B cell (primary cell): ENCODE measurements around the gene PAX2. TPM values are rescaled to one million over a fixed set of nuclear protein-coding genes. Genes with fewer than 3 reads are reported as not detected.

Source experiments
- ATAC-seq: fragments of 200-7000 bp; cut with Tn5 transposase; one replicate; pipeline ENCODE4 v1.10.0; 2021; ENCODE audit warnings: low read depth, mild to moderate bottlenecking, moderate number of reproducible peaks, moderate library complexity
- CTCF ChIA-PET: fragments of 350-600 bp; sonication (Branson Sonifier 250); formaldehyde crosslinking; loops from one replicate; lab custom pipeline; 2021; ENCODE audit warnings: antibody characterized with exemption, inconsistent platforms; lab: Charles Lee
- POLR2A ChIA-PET: fragments of 350-600 bp; sonication (Branson Sonifier 250); formaldehyde crosslinking; loops from one replicate; lab custom pipeline; 2021; ENCODE audit warnings: antibody characterized with exemption; lab: Charles Lee
- DNase-seq: peaks from one replicate; pipeline ENCODE4 v3.0.0; 2013
- H2AFZ ChIP-seq: 2 replicates; pipeline ENCODE4 v1.6.1; 2012; ENCODE audit warnings: mild to moderate bottlenecking, low read depth, low read length; ENCODE audit not compliant: insufficient read depth, poor library complexity, severe bottlenecking
- H3K27ac ChIP-seq, 2 donors: 1 replicate in 1 of 2; 2 replicates in 1 of 2; pipeline ENCODE4 v1.5.1; 2012 to 2013; ENCODE audit warnings: low read length in 2 of 2, mild to moderate bottlenecking in 2 of 2, moderate library complexity in 1 of 2
- H3K27me3 ChIP-seq, 4 experiments: fragments of 200-600 bp in 1 of 4; sonication (generic) in 1 of 4; replicated peaks in 1 of 4; 1 replicate in 2 of 4; 2 replicates in 2 of 4; pipeline versions ENCODE4 v1.6.1 to v1.7.0; 2013 to 2016; ENCODE audit warnings: low read length in 3 of 4, mild to moderate bottlenecking in 2 of 4, mixed read lengths in 1 of 4, moderate library complexity in 1 of 4; ENCODE audit not compliant: insufficient read depth in 4 of 4, control insufficient read depth in 3 of 4; ENCODE audit errors: control extremely low read depth in 1 of 4
- H3K36me3 ChIP-seq, 2 experiments: replicated peaks in 1 of 2; 1 replicate in 1 of 2; 2 replicates in 1 of 2; pipeline versions ENCODE4 v1.6.1 to v1.7.1; 2013; ENCODE audit warnings: low read length in 1 of 2; ENCODE audit not compliant: insufficient read depth in 2 of 2, control insufficient read depth in 1 of 2; ENCODE audit errors: control extremely low read depth in 1 of 2, extremely low read depth in 1 of 2
- H3K4me1 ChIP-seq, 2 donors: fragments of 200-600 bp in 1 of 2; sonication (generic) in 1 of 2; 1 replicate in 1 of 2; 2 replicates in 1 of 2; pipeline versions ENCODE4 v1.5.1 to v1.6.1; 2013 to 2017; ENCODE audit warnings: low read length in 2 of 2; ENCODE audit not compliant: control insufficient read depth in 2 of 2, insufficient read depth in 2 of 2
- H3K4me2 ChIP-seq: replicated peaks from 2 replicates; pipeline ENCODE3; 2012; ENCODE audit warnings: mild to moderate bottlenecking, low read depth, low read length; ENCODE audit not compliant: poor library complexity, severe bottlenecking
- H3K4me3 ChIP-seq, 5 experiments: fragments of 200-600 bp in 1 of 5; sonication (generic) in 1 of 5; 1 replicate in 3 of 5; 2 replicates in 2 of 5; pipeline versions ENCODE4 v1.5.1 to v1.7.0; 2011 to 2016; ENCODE audit warnings: low read length in 4 of 5, mild to moderate bottlenecking in 4 of 5, low read depth in 2 of 5, control low read depth in 1 of 5, moderate library complexity in 1 of 5; ENCODE audit not compliant: insufficient read depth in 1 of 5; ENCODE audit errors: control extremely low read depth in 1 of 5, extremely low read depth in 1 of 5
- H3K79me2 ChIP-seq: fragments of 200-600 bp; sonication (generic); one replicate; pipeline ENCODE4 v1.6.0; 2016; ENCODE audit warnings: low read length; ENCODE audit not compliant: control insufficient read depth, insufficient read depth
- H3K9ac ChIP-seq: fragments of 200-600 bp; sonication (generic); 2 replicates; pipeline ENCODE4 v1.6.1; 2017; ENCODE audit warnings: mild to moderate bottlenecking, low read length, moderate library complexity
- H3K9me3 ChIP-seq, 3 donors: one replicate each; pipeline versions ENCODE4 v1.6.1 to v1.7.1; 2013; ENCODE audit warnings: low read length in 2 of 3; ENCODE audit not compliant: control insufficient read depth in 2 of 3, insufficient read depth in 1 of 3; ENCODE audit errors: control extremely low read depth in 1 of 3
- H4K20me1 ChIP-seq: 2 replicates; pipeline ENCODE4 v1.6.0; 2012; ENCODE audit warnings: mild to moderate bottlenecking, low read length; ENCODE audit not compliant: insufficient read depth, control insufficient read depth, poor library complexity, severe bottlenecking
- H3K27ac Mint-ChIP-seq: one replicate; pipeline ENCODE4 v1.8.0; 2021; ENCODE audit warnings: mixed read lengths
- H3K27me3 Mint-ChIP-seq: one replicate; pipeline ENCODE4 v1.8.0; 2021; ENCODE audit warnings: mixed read lengths
- H3K4me1 Mint-ChIP-seq: one replicate; pipeline ENCODE4 v1.8.0; 2021; ENCODE audit warnings: mixed read lengths
- H3K4me3 Mint-ChIP-seq: one replicate; pipeline ENCODE4 v1.8.0; 2021; ENCODE audit warnings: mixed read lengths
- H3K9me3 Mint-ChIP-seq: one replicate; pipeline ENCODE4 v1.8.0; 2022; ENCODE audit warnings: mixed read lengths; ENCODE audit not compliant: insufficient read depth
- CTCF ChIP-seq: fragments of 200-600 bp; IDR thresholded peaks from one replicate; pipeline ENCODE4 v1.8.0; 2022; ENCODE audit warnings: antibody characterized with exemption, mild to moderate bottlenecking
- EZH2 ChIP-seq: IDR thresholded peaks from 2 replicates; pipeline ENCODE4 v1.6.1; 2012; ENCODE audit warnings: borderline replicate concordance, low read depth, mild to moderate bottlenecking, moderate library complexity, low read length; ENCODE audit not compliant: insufficient read depth, poor library complexity, severe bottlenecking
- WGBS: methylation state at CpG from one replicate; pipeline ENCODE4 v1.1.5; 2013; ENCODE audit warnings: missing lambda C conversion rate; ENCODE audit not compliant: insufficient coverage; 5-methylcytosine and 5-hydroxymethylcytosine counted together
- intact Hi-C: fragments of 100-400 bp; cut with micrococcal nuclease; formaldehyde crosslinking; loops from one replicate; pipeline ENCODE4 v1.10.0; 2022
- polyA plus RNA-seq: library from polyadenylated mRNA; depleted of rRNA; stranded (reverse); fragments of >200 nt; gene quantifications from 2 replicates; pipeline ENCODE4 v1.2.3, GENCODE V29; 2012
- total RNA-seq, 2 donors: library from RNA; stranded (reverse); fragments of 120-200 nt in 1 of 2; gene quantifications; 1 replicate in 1 of 2; 2 replicates in 1 of 2; pipeline versions ENCODE4 v1.2.3 to v1.2.4, GENCODE V29; 2013 to 2022

The PAX2 gene
- total and polyA plus RNA-seq, 2 donors (not counting 1 experiment from before 2014, with no cell fraction given) = 0.12 TPM; not detected in 1

GRCh38 chr10:100791369-100792058 lies 46.1 kb downstream of the PAX2 start:
- ChIA-PET CTCF (no interaction called here), POLR2A (no interaction called here)
- H3K9me3 Mint-ChIP-seq = no peaks in the 10 kb centered on the region
- TF ChIP-seq CTCF (no peak), EZH2 (no peak)
- no peak for DNase-seq
- H3K4me3 ChIP-seq = no peak overlapping the region
- H3K27ac Mint-ChIP-seq = no peak overlapping the region
- intact Hi-C loops = no loop called here
- no peak overlapping the region for H3K4me3 Mint-ChIP-seq
- no peak overlapping the region for H3K27ac ChIP-seq
- no peaks in the 10 kb centered on the region for H3K79me2 ChIP-seq
- H3K4me1 ChIP-seq = no peaks in the 10 kb centered on the region
- peaks cover 0 to 24% (median 3%) of the 10 kb centered on the region in 4 experiments for H3K27me3 ChIP-seq
- H3K4me2 ChIP-seq = no peak overlapping the region
- no peaks in the 10 kb centered on the region for H3K36me3 ChIP-seq
- H4K20me1 ChIP-seq = no peaks in the 10 kb centered on the region
- no peaks in the 10 kb centered on the region for H3K4me1 Mint-ChIP-seq
- no peak overlapping the region for H2AFZ ChIP-seq
- H3K9me3 ChIP-seq = no peaks in the 10 kb centered on the region
- H3K9ac ChIP-seq = no peak overlapping the region
- H3K27me3 Mint-ChIP-seq = peaks cover 43% of the 10 kb centered on the region
- no peak for ATAC-seq
- 83% methylated on average over 3 of the region's 8 CpGs for WGBS

GRCh38 chr10:100792574-100792973 lies 47.2 kb downstream of the PAX2 start:
- no peak overlapping the region for H3K27ac ChIP-seq
- H3K79me2 ChIP-seq = no peaks in the 10 kb centered on the region
- H3K9me3 Mint-ChIP-seq = no peaks in the 10 kb centered on the region
- H3K27ac Mint-ChIP-seq = no peak overlapping the region
- no peak for DNase-seq
- no peak overlapping the region for H3K4me2 ChIP-seq
- H3K4me3 ChIP-seq = no peak overlapping the region
- intact Hi-C loops = no loop called here
- no peak overlapping the region for H3K4me3 Mint-ChIP-seq
- peaks cover 43% of the 10 kb centered on the region for H3K27me3 Mint-ChIP-seq
- no peaks in the 10 kb centered on the region for H3K36me3 ChIP-seq
- ATAC-seq = no peak
- H3K4me1 Mint-ChIP-seq = no peaks in the 10 kb centered on the region
- peaks cover 0 to 23% (median 0%) of the 10 kb centered on the region in 4 experiments for H3K27me3 ChIP-seq
- no peak overlapping the region for H3K9ac ChIP-seq
- POLR2A ChIA-PET = no interaction called here
- no peaks in the 10 kb centered on the region for H3K9me3 ChIP-seq
- H4K20me1 ChIP-seq = no peaks in the 10 kb centered on the region
- no peaks in the 10 kb centered on the region for H3K4me1 ChIP-seq
- 91% methylated on average over 4 of the region's 8 CpGs for WGBS
- CTCF ChIA-PET = no interaction called here
- no peak overlapping the region for H2AFZ ChIP-seq
- TF ChIP-seq EZH2 (no peak), CTCF (no peak)
